NT2/D1 (cell line): Measurements from ENCODE around the gene RBMS3.

Source experiments
- SUZ12 ChIP-seq: IDR thresholded peaks from 2 replicates; pipeline ENCODE4 v1.6.1; 2011; ENCODE audit not compliant: insufficient read length, insufficient read depth; ENCODE audit errors: extremely low read depth
- YY1 ChIP-seq: IDR thresholded peaks from 2 replicates; pipeline ENCODE4 v1.6.1; 2011; ENCODE audit not compliant: insufficient read length, insufficient read depth
- ZNF274 ChIP-seq: IDR thresholded peaks from 2 replicates; pipeline ENCODE4 v1.6.1; 2011; ENCODE audit warnings: mild to moderate bottlenecking, low read depth, low read length

DNA sequence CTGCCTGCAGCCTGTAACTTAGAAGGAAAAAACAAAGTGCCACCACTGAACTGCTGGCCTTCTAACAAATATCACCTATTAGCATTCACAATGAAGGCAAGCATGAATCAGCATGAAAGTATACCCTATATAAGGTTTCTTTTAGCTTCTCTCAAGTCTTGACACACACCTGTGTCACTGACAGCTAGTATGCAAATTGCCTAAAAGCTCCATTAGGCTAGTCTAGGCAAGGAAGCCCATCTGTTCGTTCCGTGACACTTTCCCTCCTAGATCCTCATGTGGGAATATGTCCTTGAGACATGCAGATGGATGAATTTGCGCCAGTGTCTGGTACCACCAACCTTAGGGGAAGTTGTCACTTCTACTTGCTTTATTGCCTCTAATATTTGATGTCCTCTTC, 129.3 kb downstream of the RBMS3 start:
- no peak for TF ChIP-seq SUZ12
- TF ChIP-seq ZNF274, result no peak
- no peak for TF ChIP-seq YY1
